ENCODE data around the gene UBL5. TPM values are rescaled to one million over a fixed set of nuclear protein-coding genes. Genes with fewer than 3 reads are reported as not detected.
A peak's percentile ranks its signal among the peaks of the same experiment; 100 is the strongest.

The UBL5 gene
- total and polyA plus RNA-seq, 4 donors: 142 to 503 (median 312) TPM

GRCh38 chr19:9875796-9876195 is 48.1 kb downstream of the UBL5 start:
- Histone ChIP-seq H3K36me3 (ENCODE audit: control insufficient read depth, insufficient read depth, low read length) (peaks cover 21% of the 10 kb centered on the region), H3K27ac (ENCODE audit: low read depth, low read length) (no peak overlapping the region), H3K27me3 (ENCODE audit: control insufficient read depth, insufficient read depth, low read length) (no peaks in the 10 kb centered on the region), H3K4me1 (ENCODE audit: control insufficient read depth, insufficient read depth, low read length) (peaks cover 15% of the 10 kb centered on the region), H3K9me3 (ENCODE audit: control insufficient read depth, insufficient read depth, low read length) (no peaks in the 10 kb centered on the region), H3K4me3 (ENCODE audit: low read depth, low read length) (no peak overlapping the region)
- DNase-seq (ENCODE audit: low read depth in 4 of 6, low spot score in 6 of 6): peak in 1 of 6 donors; percentile 47
- 42% methylated on average over 3 of the region's 5 CpGs for WGBS (ENCODE audit: insufficient coverage)

GRCh38 chr19:9877780-9878510 is 50.2 kb downstream of the UBL5 start:
- Histone ChIP-seq H3K36me3 (ENCODE audit: control insufficient read depth, insufficient read depth, low read length) (peaks cover 7% of the 10 kb centered on the region), H3K27ac (ENCODE audit: low read depth, low read length) (no peak overlapping the region), H3K4me3 (ENCODE audit: low read depth, low read length) (no peak overlapping the region), H3K27me3 (ENCODE audit: control insufficient read depth, insufficient read depth, low read length) (no peaks in the 10 kb centered on the region), H3K9me3 (ENCODE audit: control insufficient read depth, insufficient read depth, low read length) (no peaks in the 10 kb centered on the region), H3K4me1 (ENCODE audit: control insufficient read depth, insufficient read depth, low read length) (peaks cover 22% of the 10 kb centered on the region)
- 90% methylated on average over 7 of the region's 10 CpGs for WGBS (ENCODE audit: insufficient coverage)
- no peak for DNase-seq (ENCODE audit: low read depth in 4 of 6, low spot score in 6 of 6)

GRCh38 chr19:9878511-9879196 is 50.9 kb downstream of the UBL5 start:
- H3K36me3 ChIP-seq (ENCODE audit: control insufficient read depth, insufficient read depth, low read length): peaks cover 7% of the 10 kb centered on the region
- H3K4me3 ChIP-seq (ENCODE audit: low read depth, low read length): no peak overlapping the region
- H3K4me1 ChIP-seq (ENCODE audit: control insufficient read depth, insufficient read depth, low read length): peaks cover 29% of the 10 kb centered on the region
- H3K27ac ChIP-seq (ENCODE audit: low read depth, low read length): no peak overlapping the region
- H3K9me3 ChIP-seq (ENCODE audit: control insufficient read depth, insufficient read depth, low read length): no peaks in the 10 kb centered on the region
- DNase-seq (ENCODE audit: low read depth in 4 of 6, low spot score in 6 of 6): no peak
- WGBS (ENCODE audit: insufficient coverage): 92% methylated on average over 8 of the region's 11 CpGs
- H3K27me3 ChIP-seq (ENCODE audit: control insufficient read depth, insufficient read depth, low read length): no peaks in the 10 kb centered on the region

Small RNAs within 50 kb of the gene (small RNA-seq; reads per million reads assigned to genes)
- gene RF00156 (ENCODE audit: low replicate concordance): not detected

Other genes with a start within 250 kb of the UBL5 start
- 10 to 100 TPM; 46.2 to 54.9 TPM for gene ZNF121, start 243.4 kb upstream of the UBL5 start, total RNA-seq
- 10 to 100 TPM; 13.7 to 17.8 TPM for gene ZNF121, start 243.4 kb upstream of the UBL5 start, polyA plus RNA-seq (ENCODE audit: insufficient read length in 2 of 2)
- 10 to 100 TPM; 37.4 to 46.3 TPM for gene ZNF561, start 206.7 kb upstream of the UBL5 start, total RNA-seq
- 10 to 100 TPM; 25.3 to 33.3 TPM for gene ZNF561, start 206.7 kb upstream of the UBL5 start, polyA plus RNA-seq (ENCODE audit: insufficient read length in 2 of 2)
- gene ZNF562, start 152.8 kb upstream of the UBL5 start, total RNA-seq: 10 to 100 TPM; 57.6 to 65.1 TPM
- gene ZNF562, start 152.8 kb upstream of the UBL5 start, polyA plus RNA-seq (ENCODE audit: insufficient read length in 2 of 2): 10 to 100 TPM; 22.6 to 22.7 TPM
- gene ZNF846, start 59.2 kb upstream of the UBL5 start, total RNA-seq: 10 to 100 TPM; 30.6 to 36.6 TPM
- 10 to 100 TPM; 16.5 to 23.4 TPM for gene ZNF846, start 59.2 kb upstream of the UBL5 start, polyA plus RNA-seq (ENCODE audit: insufficient read length in 2 of 2)
- 10 to 100 TPM in 1 of 2 donors, 1 to 10 TPM in 1; 7.6 to 16.3 TPM for gene FBXL12, start 8.8 kb upstream of the UBL5 start, total RNA-seq
- 10 to 100 TPM; 18.5 to 30.9 TPM for gene FBXL12, start 8.8 kb upstream of the UBL5 start, polyA plus RNA-seq (ENCODE audit: insufficient read length in 2 of 2)
- gene PIN1, start 7.4 kb downstream of the UBL5 start, total RNA-seq: 100 to 1,000 TPM; 124 to 143 TPM
- 100 to 1,000 TPM; 191 to 227 TPM for gene PIN1, start 7.4 kb downstream of the UBL5 start, polyA plus RNA-seq (ENCODE audit: insufficient read length in 2 of 2)
- gene OLFM2, start 108.6 kb downstream of the UBL5 start, total RNA-seq: 10 to 100 TPM; 47.9 to 79.2 TPM
- 100 to 1,000 TPM; 237 to 251 TPM for gene OLFM2, start 108.6 kb downstream of the UBL5 start, polyA plus RNA-seq (ENCODE audit: insufficient read length in 2 of 2)
- gene COL5A3, start 182.6 kb downstream of the UBL5 start, total RNA-seq: 10 to 100 TPM; 11.6 to 18.1 TPM
- 10 to 100 TPM in 1 of 2 donors, 1 to 10 TPM in 1; 7.8 to 17.8 TPM for gene COL5A3, start 182.6 kb downstream of the UBL5 start, polyA plus RNA-seq (ENCODE audit: insufficient read length in 2 of 2)
- not detected for gene RDH8, start 185.6 kb downstream of the UBL5 start, total RNA-seq
- gene RDH8, start 185.6 kb downstream of the UBL5 start, polyA plus RNA-seq (ENCODE audit: insufficient read length in 2 of 2): not detected